ENCODE results near the gene ARF5.

- TF ChIP-seq EZH2phosphoT487 (IDR thresholded peaks at IDR 0.05; ENCODE audit: insufficient read depth, low read depth) (no peak), EZH2 (IDR thresholded peaks at IDR 0.05; ENCODE audit: insufficient read depth, poor library complexity, severe bottlenecking) (no peak)
These were observed 46.7 kb upstream of the ARF5 start for GRCh38 chr7:127541548-127541947.
